Forelimb muscle (tissue), 1 donor: ENCODE measurements around the gene NOL7. TPM values are rescaled to one million over a fixed set of nuclear protein-coding genes. Genes with fewer than 3 reads are reported as not detected.

Experiments used
- DNase-seq: peaks from one replicate; pipeline ENCODE4 v3.0.0-alpha.2; 2013; ENCODE audit warnings: low read depth
- polyA plus RNA-seq: library from polyadenylated mRNA; unstranded; fragments of 120-200 nt; gene quantifications from one replicate; pipeline ENCODE4 v1.2.1, GENCODE V29; 2013; ENCODE audit not compliant: insufficient read length

Gene NOL7
- polyA plus RNA-seq, 1 donor: 59.5 TPM

DNA sequence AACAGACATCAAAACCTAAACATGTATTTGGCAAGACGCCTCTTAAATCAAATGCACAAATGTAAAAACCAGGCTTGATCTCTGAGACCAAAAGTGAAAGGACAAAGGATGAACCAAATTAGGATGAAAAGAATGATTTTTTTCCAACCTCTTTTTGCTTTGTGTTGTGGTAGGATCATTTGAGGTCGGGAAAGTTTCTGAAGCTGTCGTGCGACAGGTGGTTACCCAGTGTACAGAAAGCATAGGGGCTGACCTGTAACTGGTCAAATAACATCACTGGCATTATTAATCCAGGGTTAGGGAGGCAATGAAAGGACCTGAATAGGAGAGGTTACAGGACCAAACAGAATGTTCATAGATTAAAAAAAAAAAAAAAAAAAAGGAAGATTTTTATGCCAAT lies 18.1 kb upstream of the NOL7 start:
- no peak for DNase-seq

DNA sequence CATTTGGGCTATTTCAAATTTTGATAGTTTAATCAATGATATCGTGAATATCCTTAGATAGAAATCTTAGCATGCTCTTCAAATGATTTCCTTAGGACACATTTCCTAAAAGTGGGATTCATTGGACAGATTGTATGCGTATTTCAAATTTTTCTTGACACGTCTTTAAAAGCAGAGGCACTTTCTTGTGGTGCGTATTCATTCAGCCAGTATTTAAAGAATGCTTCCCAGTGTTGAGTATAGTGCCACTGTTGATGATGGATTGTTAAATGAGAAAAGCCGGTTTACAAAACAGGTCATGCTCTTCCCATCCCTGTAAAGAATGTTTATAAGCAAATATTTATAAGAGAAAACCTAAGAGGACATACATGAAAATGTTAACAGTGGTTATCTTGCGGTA lies 15.1 kb upstream of the NOL7 start:
- DNase-seq: no peak

DNA sequence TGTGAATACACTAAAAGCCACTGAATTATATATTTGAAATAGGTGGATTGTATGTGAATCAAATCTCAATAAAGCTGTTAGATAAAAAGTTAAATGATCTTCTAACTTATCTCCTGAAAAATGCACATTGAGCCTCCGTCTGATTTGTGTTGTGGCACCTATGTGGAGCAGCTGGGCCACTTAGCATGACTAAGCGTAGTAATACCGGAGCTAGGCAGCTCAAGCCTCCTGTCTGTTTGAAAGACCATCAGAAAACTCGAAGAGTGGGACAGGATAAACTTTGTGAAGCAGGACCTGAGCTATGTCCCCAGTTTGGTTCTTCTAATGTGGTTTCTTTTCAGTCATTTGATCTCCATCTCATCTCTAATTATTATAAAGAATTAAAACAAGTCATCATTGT lies 11.0 kb upstream of the NOL7 start:
- DNase-seq: no peak

DNA sequence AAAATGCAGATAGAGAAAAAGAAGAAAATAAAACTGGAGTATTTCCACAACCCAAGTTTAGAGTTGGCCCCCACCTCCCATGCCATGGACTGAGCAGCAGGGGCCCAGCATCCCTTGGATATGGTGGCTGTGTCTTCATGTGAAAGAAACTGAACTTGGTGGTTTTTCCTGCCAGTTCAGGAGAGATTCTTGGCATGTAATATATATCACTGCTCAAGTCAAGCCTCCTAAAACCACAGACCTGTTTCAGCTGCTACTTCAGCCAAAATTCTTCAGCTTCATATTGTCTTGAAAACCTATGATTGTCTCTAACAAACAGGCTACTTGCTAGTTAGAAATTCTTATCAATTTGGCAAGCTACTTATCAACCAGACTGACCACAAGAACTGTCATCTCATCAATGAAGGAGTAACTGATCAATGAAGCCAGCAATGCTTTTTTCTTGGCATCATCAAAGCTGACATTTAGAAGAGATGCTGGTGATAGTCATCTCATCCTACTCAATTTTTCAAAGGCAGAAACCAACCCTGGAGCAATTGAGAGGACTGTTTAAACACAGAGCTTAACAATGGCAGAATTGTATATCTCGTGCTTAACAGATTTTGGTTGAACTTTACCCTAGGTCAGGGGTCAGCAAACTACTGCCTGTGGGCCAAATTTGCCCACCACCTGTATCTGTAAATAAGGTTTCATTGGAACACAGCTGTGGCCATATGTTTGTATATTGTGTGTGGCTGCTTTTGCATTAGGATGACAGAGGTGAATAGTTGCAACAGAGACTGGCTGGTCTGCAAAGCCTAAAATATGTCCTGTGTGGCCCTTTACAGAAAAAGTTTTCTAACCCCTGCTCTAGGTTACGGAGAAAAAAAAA lies 10.4 kb upstream of the NOL7 start:
- DNase-seq: no peak

DNA sequence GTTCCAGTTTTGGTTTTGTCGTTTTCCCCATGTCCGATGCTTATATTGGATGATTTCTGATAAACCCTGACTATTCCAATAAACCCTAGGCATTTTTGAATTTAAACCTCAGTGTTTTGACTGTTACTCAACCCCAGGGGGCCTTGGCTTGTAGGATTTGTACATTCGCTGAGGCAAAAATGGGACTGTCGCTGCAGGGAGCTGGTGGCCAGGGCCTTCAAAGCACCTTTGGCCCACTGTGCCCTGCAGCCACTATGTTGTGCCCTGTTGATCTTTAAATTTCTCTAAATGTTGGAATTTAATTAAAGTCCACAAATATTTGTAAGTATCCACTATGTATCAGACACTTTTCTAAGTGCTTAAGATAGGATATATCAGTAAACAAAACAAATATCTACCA lies 9.5 kb upstream of the NOL7 start:
- DNase-seq: no peak

DNA sequence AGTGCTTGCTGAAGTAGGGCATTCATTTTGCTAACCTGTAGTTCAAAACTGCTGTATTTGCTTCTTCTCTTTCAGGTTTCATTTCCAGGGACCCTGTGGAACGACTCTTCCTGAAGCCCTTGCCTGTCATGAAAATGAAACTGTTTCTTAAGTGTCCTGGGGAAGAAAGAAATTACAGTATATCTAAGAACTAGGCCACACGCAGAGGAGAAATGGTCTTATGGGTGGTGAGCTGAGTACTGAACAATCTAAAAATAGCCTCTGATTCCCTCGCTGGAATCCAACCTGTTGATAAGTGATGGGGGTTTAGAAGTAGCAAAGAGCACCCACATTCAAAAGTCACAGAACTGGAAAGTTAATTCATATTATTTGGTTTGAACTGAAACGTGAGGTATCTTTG lies 3.4 kb upstream of the NOL7 start:
- no peak for DNase-seq

DNA sequence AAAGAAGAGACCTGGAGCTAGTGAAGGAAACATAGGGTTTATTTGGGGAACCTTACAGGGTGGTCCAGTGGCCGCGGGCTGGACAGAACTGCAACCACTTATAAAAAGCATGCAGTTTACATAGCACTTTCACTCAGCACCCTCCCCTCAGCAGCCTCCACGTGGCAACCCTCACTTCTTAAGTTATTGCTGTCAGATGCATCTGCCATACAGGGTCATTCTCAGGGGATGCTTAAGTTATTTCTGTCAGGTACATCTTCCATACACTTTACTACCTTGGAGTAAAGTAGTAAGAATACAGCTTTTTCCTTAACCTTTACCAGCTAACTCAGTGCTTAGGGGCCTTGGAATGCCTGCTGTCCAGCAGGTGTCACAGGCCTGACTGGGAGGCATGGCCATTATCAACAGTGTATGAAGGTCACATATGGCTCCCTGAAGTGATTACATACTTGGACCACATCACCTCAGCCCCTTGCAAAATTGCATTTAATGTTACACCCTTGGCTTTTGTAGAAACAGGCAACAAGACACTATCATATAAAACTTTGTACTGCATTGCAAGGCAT lies 2.0 kb upstream of the NOL7 start:
- DNase-seq: no peak

DNA sequence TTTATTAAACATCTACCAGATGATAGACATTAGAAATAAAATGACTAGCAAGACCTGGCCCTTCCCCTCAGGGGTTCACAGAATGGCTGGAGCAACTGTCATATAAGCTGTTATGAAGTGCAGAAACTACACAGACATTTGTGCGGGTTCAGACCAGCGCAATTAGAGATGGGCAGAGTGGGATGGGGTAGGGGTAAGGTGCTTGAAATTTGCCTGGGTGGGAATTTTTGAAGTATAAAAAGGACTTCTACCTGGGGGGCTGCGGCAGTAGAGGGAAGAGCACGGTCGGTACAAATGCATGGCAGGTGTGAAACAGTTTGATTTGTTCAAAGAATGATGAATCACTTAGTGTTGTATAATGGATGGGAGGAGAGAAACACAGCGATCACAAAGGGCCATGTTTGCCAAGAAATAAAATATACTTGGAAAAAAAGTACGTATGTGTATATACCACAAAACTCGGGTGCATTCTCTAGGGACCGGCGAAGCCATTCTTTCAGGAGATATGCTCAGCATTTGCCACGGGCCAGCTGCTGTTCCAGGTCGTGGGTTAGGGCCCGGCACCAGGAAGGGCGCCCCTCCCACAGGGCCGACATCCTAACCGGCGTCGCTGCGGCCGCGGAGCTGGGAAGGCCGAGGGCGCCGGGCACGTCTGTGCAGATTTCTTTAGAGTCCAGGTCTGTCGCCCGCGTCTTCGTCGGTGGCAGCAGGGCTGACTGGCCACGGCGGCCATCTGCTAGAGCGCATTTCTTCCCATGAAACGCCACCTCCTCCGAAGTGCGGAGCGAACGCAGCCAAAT lies 809 bp upstream of the NOL7 start:
- no peak for DNase-seq

DNA sequence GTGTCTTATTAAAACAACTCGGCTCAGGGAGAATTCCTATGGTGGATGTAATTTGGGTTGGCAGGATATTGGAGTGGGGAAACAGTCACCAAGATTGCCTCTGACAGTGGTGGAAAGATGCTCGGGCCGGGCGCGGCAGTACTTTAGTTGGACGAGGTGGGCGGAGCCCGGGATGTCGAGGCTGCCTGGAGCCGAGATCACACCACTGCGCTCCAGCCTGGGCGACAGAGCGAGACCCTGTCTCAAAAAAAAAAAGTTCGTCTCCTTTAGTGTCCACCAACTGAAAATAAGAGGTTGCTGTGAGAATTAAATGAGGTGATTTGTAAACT lies 621 bp downstream of the NOL7 start:
- DNase-seq: no peak

DNA sequence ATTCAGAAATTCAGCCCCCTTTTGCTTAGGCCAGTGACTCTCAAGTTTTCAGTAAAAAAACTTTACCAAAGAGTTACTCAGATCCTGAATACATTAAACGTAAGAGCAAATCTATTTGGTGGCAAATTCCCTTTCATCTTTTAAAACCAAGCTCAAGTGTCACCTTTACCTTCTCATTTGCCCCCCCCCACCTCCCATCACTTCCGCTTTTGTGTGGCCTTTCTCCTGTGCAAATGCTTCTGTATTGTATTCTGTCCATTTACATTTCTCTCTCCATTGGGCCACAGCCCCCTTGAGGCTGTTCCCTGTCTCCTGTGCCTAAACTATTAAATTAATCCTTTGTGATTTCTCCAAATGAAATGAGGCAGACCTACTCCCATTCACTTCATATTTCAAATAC lies 1.9 kb downstream of the NOL7 start:
- no peak for DNase-seq

DNA sequence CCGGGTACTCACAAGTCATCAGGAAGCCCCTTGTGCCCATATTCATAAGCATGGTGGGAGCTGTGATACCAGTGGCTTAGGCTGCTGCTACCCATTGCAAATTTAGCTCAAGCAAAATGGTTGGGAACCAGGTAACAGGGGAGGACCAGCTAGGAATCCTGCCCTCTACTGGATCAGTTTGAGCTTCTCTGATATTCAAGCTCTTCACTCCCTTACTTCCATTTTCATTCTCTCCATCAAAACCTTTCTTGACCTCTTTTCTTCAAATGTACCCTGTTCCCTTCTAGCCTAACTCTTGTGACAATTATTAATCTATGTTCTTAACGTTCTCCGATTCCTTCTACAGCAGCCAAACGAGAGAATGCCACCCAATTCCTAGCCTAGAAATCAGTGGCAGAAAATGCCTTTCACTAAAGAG lies 9.7 kb downstream of the NOL7 start:
- no peak for DNase-seq

DNA sequence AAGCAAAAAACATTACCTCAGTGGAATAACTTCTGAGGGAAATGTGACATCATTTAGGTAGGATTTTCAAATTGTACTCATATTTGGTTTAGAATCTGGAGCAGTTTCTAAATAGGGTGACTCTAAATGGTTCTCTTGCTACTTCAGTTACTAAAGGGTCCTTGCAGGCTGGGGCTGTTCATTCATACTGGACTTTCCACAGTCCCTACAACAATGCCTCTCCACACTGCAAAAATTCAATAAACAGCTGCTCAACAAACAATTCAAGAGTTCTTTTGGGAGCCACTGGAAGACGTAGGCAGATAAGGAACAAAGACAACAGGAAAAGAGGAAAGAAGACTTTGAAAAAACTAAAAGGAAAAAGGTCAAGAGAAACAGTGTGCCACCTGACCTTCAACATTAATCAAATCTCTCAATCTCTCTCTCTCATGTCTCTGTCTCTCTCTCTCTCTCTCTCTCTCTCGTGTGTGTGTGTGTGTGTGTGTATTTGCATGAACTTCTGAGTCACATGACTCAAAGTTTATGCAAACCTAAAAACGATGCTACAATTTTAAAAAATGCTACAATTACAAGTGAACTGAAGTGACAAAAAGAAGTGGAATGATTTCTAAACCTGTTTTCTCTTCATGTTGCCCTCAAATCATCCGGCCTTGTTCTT lies 14.5 kb downstream of the NOL7 start:
- DNase-seq: no peak

DNA sequence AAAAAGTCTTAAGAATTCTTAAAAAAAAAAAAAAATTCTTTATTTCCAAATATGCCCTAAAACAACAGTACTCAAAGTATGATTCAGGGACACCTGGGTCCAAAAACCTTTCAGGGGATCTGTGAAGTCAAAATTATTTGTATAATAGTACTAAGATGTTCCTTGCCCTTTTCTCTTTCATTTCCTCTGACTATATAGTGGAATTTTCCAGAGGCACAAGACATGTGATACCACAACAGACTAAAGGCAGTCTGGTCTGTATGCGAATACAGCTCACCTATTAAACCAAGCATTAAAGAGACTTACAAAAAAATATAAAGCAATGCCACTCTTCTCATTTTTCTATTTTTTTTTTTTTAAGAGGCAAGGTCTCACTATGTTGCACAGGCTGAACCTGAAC lies 15.4 kb downstream of the NOL7 start:
- DNase-seq: no peak

DNA sequence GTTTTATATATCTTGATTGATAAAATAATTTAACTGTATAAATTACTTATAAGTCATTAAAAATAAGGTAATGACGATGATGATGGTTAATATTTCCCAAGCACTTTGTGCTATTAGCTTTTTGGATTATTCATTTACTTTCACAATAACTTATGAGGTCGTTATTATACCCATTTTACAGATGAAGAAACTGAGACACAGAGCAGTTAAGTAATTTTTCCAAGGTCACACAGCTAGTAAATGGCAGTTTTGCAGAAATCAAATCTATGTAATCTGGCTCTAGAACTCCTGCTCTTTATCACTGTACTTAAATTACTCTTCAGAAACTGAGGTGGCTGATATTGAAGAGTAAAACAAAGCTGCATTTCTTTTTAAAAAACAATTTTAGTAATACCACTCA lies 18.2 kb downstream of the NOL7 start:
- no peak for DNase-seq

DNA sequence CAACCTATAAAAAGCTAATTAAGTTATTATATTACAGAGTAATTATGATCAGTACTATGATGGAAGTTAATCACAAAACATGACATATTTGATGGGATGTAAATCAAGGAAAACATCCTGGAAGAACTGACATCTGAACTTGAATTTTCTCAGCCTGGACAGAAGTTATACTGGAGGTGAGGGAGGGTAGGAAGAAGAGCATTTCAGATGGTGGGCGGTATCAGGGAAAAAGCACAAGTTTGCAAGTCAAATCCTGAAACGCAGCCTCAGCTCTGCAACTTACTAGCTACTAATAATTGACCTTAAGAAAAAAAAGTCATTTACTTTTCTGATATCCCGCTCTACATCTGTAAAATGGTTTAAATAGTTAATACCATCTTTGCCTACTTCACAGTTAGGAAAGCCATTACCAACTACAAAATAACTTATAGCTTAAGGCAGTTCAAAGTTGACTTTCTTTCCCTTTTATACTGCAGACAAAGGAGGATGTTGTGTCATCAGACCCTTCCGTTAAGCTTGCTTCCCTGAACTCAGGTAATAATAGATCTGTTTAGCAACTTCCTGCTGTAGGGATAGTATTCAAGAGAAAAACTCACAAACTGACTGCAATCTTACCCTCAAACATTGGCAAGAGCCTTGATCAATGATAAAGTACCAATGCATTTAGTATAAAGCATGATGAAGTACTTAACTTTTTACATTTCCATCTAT lies 21.0 kb downstream of the NOL7 start:
- DNase-seq: no peak

DNA sequence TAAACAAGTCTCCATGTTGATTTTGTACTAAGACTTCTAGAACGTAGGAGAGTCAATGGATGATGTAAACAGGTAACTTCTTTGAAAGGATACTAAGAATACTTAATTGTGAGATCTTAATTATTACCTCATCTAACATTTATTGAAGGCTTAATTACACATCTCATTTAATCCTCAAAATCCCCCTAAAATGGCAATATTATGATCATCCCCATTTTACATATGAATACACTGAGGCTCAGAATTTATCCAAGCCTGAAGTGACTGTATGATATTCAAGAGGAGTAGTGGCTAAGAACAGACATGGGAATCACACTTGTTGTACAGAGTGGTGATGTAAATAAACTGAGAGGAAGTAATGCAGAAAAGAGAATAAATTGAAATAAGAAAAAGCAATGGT lies 22.9 kb downstream of the NOL7 start:
- no peak for DNase-seq

DNA sequence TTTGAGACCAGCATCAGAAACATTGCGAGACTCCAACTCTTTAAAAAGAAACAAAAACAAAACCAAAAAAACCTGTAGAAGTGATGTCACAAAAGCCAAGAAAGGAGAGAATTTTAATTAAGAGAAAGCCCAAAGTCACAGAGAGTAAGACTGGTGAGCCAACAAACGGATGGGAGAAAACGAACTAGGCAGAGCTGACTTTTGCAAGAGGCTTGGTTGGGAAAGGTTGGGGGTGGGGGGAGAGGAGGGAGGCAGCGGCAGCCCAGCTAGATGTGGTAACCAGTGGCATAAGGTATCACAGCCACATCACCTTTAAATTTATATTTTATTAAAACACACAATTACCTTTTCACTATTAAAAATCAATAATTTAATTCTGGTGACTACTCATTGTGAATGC lies 23.5 kb downstream of the NOL7 start:
- no peak for DNase-seq

DNA sequence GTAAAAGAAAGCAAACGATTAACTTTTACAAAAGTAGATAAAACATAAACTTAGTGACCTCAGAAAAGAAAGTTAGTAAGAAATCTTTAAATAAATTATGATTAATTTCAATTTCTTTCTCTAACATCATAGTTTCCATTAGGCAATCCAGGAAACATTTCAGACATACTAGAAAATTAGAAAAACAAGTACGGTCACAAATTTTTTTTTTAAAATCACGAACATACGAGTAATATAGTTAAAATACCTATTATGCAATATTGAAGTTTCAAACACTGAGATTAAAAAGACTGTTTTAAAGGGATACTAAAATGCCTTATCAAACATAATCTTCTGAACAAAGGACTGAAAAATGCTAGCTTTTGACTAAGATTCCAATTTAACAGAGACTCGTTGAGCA lies 26.2 kb downstream of the NOL7 start:
- no peak for DNase-seq

DNA sequence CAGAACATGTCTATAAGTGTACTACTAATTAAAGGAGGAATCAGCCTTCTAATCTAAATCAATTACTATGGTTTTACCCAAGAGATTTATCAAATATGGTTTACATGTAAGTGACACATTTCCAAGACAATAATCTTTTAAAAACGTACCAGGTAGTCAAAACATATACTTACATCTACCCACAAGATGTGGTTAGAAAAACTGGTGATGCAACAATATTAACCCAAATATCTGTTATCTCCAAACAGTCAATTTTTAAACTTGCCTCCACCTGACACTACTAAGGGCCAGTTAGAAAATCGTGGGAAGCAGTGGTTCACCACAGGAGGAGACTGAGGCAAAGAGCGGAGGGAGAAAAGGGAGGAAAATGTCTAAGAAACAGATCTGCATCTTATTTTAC lies 28.0 kb downstream of the NOL7 start:
- DNase-seq: no peak

DNA sequence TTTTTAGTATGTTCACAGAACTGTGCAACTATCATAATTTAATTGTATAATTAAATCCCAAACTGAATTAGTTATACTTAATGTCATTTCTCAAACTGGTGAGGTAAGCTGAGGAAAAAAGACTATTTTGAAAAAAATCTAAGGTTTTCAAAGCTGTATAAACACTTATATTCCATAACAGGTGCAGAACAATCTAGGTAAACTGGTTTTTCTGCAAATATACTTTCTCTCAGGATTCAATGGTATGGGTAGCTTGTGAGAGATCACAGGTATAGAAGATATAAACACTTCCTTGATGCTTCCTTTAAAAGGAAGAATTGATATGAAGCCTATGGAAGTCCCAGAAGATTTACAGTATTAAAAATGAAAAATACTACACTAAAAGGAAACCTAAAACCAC lies 33.7 kb downstream of the NOL7 start:
- no peak for DNase-seq

DNA sequence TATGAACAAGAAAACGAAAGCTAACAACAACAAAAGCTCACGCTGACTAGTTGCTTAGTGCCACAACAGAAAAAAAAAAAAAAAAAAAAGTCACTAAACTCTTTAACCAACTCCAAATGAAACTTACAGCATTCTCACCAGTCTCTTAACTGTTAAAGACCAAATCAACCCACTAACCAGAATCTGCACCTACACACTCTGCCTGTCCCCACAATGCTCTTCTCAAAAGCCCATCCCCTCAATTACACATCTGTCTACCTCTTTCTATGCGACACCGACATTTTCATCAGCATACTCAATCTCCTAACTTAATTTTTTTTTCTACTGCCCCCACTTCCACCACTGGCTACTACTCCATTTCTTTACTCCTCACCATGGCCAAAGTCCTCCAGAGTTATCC lies 34.3 kb downstream of the NOL7 start:
- DNase-seq: no peak

DNA sequence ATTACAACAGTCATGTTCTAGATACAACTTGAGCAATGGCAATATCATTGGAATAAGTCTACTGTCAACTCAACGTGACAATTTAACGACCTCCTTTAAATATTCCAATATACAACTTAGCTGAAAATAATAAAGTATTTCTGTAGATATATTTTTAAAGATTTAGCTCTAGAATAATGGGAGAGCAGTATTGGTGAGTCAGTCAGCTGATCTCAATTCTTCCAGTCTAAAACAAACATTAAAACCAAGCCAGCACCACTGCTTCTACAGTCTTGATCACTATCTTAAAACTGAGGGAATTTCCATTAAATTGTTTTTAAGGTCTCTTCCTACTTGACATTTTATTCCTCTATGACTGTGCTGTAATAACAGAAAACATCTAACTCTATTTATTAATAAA lies 38.2 kb downstream of the NOL7 start:
- DNase-seq: no peak
